ENCODE measurements around the gene CMSS1. TPM values are rescaled to one million over a fixed set of nuclear protein-coding genes. Genes with fewer than 3 reads are reported as not detected.

The CMSS1 gene
- total and polyA plus RNA-seq, 5 donors from 2014 or later = 20.5 to 34.0 (median 22.0) TPM

DNA sequence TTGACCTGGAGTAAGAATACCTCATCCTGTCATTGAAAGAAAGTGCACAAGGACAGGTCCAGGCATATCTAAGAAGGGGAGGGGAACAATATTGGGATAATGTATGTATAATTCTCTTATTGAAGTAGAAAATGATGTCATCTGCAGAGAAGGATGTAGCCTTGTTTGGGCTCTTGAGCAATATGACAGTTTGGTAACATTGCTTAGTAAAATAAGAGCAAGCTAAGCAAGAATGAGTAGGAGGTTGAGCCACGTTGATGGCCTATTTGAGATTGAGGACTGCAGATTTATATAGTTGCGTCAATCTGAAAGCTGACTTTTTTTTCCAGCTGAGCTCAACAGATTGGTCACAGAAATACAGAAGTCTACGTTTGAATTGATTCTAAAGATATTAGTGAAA is 151.5 kb downstream of the CMSS1 start:
- peaks cover 7 to 23% (median 19%) of the 10 kb centered on the region in 4 donors for H3K4me1 Mint-ChIP-seq
- Histone ChIP-seq H3K9me3 (ENCODE audit: control insufficient read depth in 2 of 2, low read length in 2 of 2) (no peaks in the 10 kb centered on the region), H3K4me3 (ENCODE audit: low read depth, low read length) (no peak overlapping the region), H3K27ac (ENCODE audit: insufficient read depth, low read length, poor library complexity, severe bottlenecking) (no peak overlapping the region), H3K4me1 (ENCODE audit: control insufficient read depth, insufficient read depth, low read length, poor library complexity, severe bottlenecking) (no peaks in the 10 kb centered on the region), H3K27me3 (ENCODE audit: control insufficient read depth, insufficient read depth, low read length) (no peaks in the 10 kb centered on the region), H3K36me3 (ENCODE audit: control insufficient read depth, insufficient read depth, low read length) (no peaks in the 10 kb centered on the region)
- H3K36me3 Mint-ChIP-seq = no peaks in the 10 kb centered on the region
- no peak overlapping the region for H3K4me3 Mint-ChIP-seq
- H3K27ac Mint-ChIP-seq = peak overlapping the region in 2 of 3 donors; percentile 2 to 9
- peaks cover 0 to 4% (median 0%) of the 10 kb centered on the region in 7 donors for H3K9me3 Mint-ChIP-seq
- H3K27me3 Mint-ChIP-seq = no peaks in the 10 kb centered on the region
- ATAC-seq (ENCODE audit: low read depth in 2 of 2) (no peak), DNase-seq (peak in 1 of 3 donors; percentile 2)

DNA sequence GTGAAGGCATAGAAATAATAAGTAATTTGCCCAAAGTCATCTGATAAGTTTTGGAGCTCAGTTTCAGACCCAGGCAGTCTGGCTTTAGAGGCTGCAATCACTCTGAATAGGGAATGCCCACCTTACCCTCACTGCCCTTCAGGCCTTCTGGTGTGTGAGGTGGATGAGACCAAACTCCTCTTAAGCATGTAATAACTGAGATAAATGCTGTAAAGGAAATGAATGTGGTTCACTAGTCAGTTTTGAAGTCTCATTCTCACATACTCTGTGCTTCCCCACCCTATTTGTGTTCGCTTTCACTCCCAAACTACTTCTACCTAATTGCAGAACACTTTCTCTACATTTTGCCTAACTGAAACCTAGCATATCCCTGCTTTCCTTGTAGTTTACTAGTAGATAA is 152.5 kb downstream of the CMSS1 start:
- no peak overlapping the region for H3K27ac ChIP-seq (ENCODE audit: insufficient read depth, low read length, poor library complexity, severe bottlenecking)
- H3K36me3 ChIP-seq (ENCODE audit: control insufficient read depth, insufficient read depth, low read length) = no peaks in the 10 kb centered on the region
- DNase-seq (peak in 1 of 3 donors; percentile 33), ATAC-seq (ENCODE audit: low read depth in 2 of 2) (no peak)
- Mint-ChIP-seq H3K9me3 (peaks cover 0 to 4% (median 0%) of the 10 kb centered on the region in 7 donors), H3K27ac (no peak overlapping the region), H3K36me3 (no peaks in the 10 kb centered on the region), H3K27me3 (no peaks in the 10 kb centered on the region), H3K4me3 (no peak overlapping the region), H3K4me1 (peaks cover 7 to 23% (median 19%) of the 10 kb centered on the region in 4 donors)
- H3K4me3 ChIP-seq (ENCODE audit: low read depth, low read length) = no peak overlapping the region
- H3K9me3 ChIP-seq (ENCODE audit: control insufficient read depth in 2 of 2, low read length in 2 of 2) = no peaks in the 10 kb centered on the region
- no peaks in the 10 kb centered on the region for H3K27me3 ChIP-seq (ENCODE audit: control insufficient read depth, insufficient read depth, low read length)
- H3K4me1 ChIP-seq (ENCODE audit: control insufficient read depth, insufficient read depth, low read length, poor library complexity, severe bottlenecking) = no peaks in the 10 kb centered on the region

DNA sequence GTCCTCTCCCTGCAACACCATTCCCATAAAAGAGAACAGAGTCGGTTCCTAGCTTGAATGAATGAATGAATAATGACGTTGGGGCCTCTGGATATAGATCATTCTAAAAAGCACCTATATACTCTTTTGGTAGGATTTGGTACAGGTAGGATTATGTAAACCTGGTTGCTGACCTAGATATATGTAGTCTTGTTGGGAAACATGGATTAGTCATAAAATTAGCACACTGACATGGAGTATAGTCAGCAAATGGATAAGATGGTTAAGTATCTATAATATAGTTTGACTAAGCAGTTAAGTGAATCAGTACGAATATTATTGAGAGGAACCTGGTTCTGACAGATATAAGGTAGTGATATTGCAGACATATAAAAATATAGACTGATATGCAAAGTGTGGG is 154.1 kb downstream of the CMSS1 start:
- Mint-ChIP-seq H3K9me3 (peaks cover 0 to 6% (median 0%) of the 10 kb centered on the region in 7 donors), H3K4me3 (no peak overlapping the region), H3K4me1 (peaks cover 7 to 23% (median 19%) of the 10 kb centered on the region in 4 donors), H3K36me3 (no peaks in the 10 kb centered on the region), H3K27me3 (no peaks in the 10 kb centered on the region), H3K27ac (no peak overlapping the region)
- no peaks in the 10 kb centered on the region for H3K27me3 ChIP-seq (ENCODE audit: control insufficient read depth, insufficient read depth, low read length)
- no peaks in the 10 kb centered on the region for H3K4me1 ChIP-seq (ENCODE audit: control insufficient read depth, insufficient read depth, low read length, poor library complexity, severe bottlenecking)
- ATAC-seq (ENCODE audit: low read depth in 2 of 2) (no peak), DNase-seq (no peak)
- no peaks in the 10 kb centered on the region for H3K9me3 ChIP-seq (ENCODE audit: control insufficient read depth in 2 of 2, low read length in 2 of 2)
- no peak overlapping the region for H3K4me3 ChIP-seq (ENCODE audit: low read depth, low read length)
- no peak overlapping the region for H3K27ac ChIP-seq (ENCODE audit: insufficient read depth, low read length, poor library complexity, severe bottlenecking)
- no peaks in the 10 kb centered on the region for H3K36me3 ChIP-seq (ENCODE audit: control insufficient read depth, insufficient read depth, low read length)

DNA sequence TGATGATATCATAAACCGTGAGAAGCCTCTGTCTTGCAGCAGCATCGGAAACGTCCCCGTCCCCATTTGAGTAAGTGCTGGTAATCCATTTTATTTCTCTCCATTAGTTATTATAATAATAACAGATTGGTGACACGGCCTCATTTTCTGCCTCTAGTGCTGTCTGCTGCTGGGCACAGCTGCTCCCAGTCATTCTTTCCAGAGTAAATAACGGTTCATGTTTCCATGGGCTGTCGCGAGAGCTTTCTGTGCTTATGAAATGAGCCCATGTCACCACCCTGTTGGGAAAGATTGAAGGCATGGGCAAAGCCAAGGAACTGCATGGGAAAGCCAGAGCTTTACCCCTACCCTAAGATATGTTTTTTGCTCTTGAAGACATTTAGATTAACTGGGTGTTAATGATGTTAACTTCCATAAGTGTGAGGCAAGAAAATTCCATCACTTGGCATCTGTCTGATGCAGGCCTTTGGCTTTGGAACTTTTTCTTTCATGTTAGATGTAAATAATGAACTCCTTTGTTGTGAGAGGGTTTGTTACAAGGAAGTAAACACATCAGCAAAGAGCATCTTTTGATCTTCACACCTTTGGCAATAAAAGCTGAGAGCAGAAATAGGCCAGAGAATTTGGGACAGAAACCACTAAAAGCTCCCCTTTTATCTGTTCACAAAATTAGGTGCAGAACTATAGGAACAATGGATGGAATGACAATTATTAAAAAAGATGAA is 154.9 kb downstream of the CMSS1 start:
- H3K4me1 ChIP-seq (ENCODE audit: control insufficient read depth, insufficient read depth, low read length, poor library complexity, severe bottlenecking) = no peaks in the 10 kb centered on the region
- Mint-ChIP-seq H3K9me3 (peaks cover 0 to 6% (median 0%) of the 10 kb centered on the region in 7 donors), H3K27me3 (no peaks in the 10 kb centered on the region), H3K4me3 (no peak overlapping the region), H3K4me1 (peaks cover 7 to 23% (median 19%) of the 10 kb centered on the region in 4 donors), H3K27ac (peak overlapping the region in 1 of 3 donors; percentile 16), H3K36me3 (peaks cover 4% of the 10 kb centered on the region)
- DNase-seq (no peak), ATAC-seq (ENCODE audit: low read depth in 2 of 2) (no peak)
- H3K9me3 ChIP-seq (ENCODE audit: control insufficient read depth in 2 of 2, low read length in 2 of 2) = no peaks in the 10 kb centered on the region
- H3K27ac ChIP-seq (ENCODE audit: insufficient read depth, low read length, poor library complexity, severe bottlenecking) = no peak overlapping the region
- no peaks in the 10 kb centered on the region for H3K36me3 ChIP-seq (ENCODE audit: control insufficient read depth, insufficient read depth, low read length)
- no peaks in the 10 kb centered on the region for H3K27me3 ChIP-seq (ENCODE audit: control insufficient read depth, insufficient read depth, low read length)
- H3K4me3 ChIP-seq (ENCODE audit: low read depth, low read length) = no peak overlapping the region

DNA sequence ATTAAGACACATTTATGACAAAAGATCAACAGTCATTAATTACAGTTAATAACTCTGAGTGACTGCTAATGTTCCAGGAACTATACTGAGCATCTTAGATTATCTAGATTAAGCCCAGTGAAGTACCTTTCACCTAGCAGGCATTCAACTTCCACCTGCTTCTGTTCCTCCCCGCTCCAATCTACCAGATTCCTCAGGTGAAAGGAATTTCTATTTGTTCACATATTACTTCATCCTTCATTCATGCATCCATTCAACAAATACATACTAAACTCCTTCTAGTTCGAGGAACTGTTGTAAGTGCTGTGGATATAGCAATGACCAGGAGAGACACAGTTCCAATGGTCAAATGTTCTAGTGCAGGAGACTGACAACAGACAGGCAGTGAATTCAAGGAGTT is 157.3 kb downstream of the CMSS1 start:
- Histone ChIP-seq H3K27me3 (ENCODE audit: control insufficient read depth, insufficient read depth, low read length) (no peaks in the 10 kb centered on the region), H3K27ac (ENCODE audit: insufficient read depth, low read length, poor library complexity, severe bottlenecking) (no peak overlapping the region), H3K4me3 (ENCODE audit: low read depth, low read length) (no peak overlapping the region), H3K36me3 (ENCODE audit: control insufficient read depth, insufficient read depth, low read length) (no peaks in the 10 kb centered on the region), H3K4me1 (ENCODE audit: control insufficient read depth, insufficient read depth, low read length, poor library complexity, severe bottlenecking) (no peaks in the 10 kb centered on the region), H3K9me3 (ENCODE audit: control insufficient read depth in 2 of 2, low read length in 2 of 2) (no peaks in the 10 kb centered on the region)
- H3K27me3 Mint-ChIP-seq = no peaks in the 10 kb centered on the region
- H3K4me3 Mint-ChIP-seq = no peak overlapping the region
- H3K27ac Mint-ChIP-seq = no peak overlapping the region
- peaks cover 4% of the 10 kb centered on the region for H3K36me3 Mint-ChIP-seq
- no peak for ATAC-seq (ENCODE audit: low read depth in 2 of 2)
- H3K4me1 Mint-ChIP-seq = peaks cover 0 to 13% (median 6%) of the 10 kb centered on the region in 4 donors
- peaks cover 0 to 4% (median 0%) of the 10 kb centered on the region in 7 donors for H3K9me3 Mint-ChIP-seq
- no peak for DNase-seq

DNA sequence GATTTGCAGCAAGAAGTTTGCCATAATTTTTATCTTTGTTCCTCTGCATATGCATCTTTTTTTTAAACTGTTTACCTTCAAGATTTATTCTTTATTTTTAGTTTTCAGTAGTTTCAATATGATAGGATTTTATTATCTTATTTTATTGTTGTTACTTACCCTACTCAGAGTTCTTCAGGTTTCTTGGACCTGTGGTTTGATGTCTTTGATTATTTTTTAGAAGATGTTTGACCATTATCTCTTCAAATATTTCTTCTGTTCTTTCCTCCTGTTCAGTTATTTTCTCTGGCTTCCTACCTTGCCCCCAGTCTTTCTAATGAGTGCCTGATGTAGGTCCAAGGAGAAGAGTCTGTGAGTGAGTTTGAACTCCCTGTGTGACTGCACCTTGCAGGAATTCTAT is 158.9 kb downstream of the CMSS1 start:
- Mint-ChIP-seq H3K4me3 (no peak overlapping the region), H3K27ac (no peak overlapping the region), H3K27me3 (no peaks in the 10 kb centered on the region), H3K4me1 (peaks cover 0 to 12% (median 1%) of the 10 kb centered on the region in 4 donors), H3K9me3 (peaks cover 0 to 4% (median 0%) of the 10 kb centered on the region in 7 donors), H3K36me3 (peaks cover 4% of the 10 kb centered on the region)
- H3K4me1 ChIP-seq (ENCODE audit: control insufficient read depth, insufficient read depth, low read length, poor library complexity, severe bottlenecking) = no peaks in the 10 kb centered on the region
- no peaks in the 10 kb centered on the region for H3K27me3 ChIP-seq (ENCODE audit: control insufficient read depth, insufficient read depth, low read length)
- H3K4me3 ChIP-seq (ENCODE audit: low read depth, low read length) = no peak overlapping the region
- DNase-seq (no peak), ATAC-seq (ENCODE audit: low read depth in 2 of 2) (no peak)
- H3K27ac ChIP-seq (ENCODE audit: insufficient read depth, low read length, poor library complexity, severe bottlenecking) = no peak overlapping the region
- H3K36me3 ChIP-seq (ENCODE audit: control insufficient read depth, insufficient read depth, low read length) = no peaks in the 10 kb centered on the region
- H3K9me3 ChIP-seq (ENCODE audit: control insufficient read depth in 2 of 2, low read length in 2 of 2) = no peaks in the 10 kb centered on the region

DNA sequence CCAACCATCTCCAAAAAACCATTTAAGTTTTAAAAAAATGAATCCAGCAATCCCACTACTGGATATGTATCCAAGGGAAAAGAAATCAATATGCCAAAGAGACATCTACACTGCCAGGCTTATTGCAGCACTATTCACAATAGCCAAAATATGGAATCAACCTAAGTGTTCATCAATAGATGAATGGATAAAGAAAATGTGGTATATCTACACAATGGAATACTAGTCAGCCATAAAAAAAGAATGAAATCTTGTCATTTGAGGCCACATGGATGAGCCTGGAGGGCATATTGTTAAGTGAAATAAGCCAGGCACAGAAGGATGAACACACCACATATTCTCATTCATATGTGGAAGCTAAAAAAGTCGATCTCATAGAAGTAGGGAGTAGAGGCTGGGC is 160.6 kb downstream of the CMSS1 start:
- no peaks in the 10 kb centered on the region for H3K27me3 ChIP-seq (ENCODE audit: control insufficient read depth, insufficient read depth, low read length)
- H3K36me3 Mint-ChIP-seq = peaks cover 4% of the 10 kb centered on the region
- H3K9me3 ChIP-seq (ENCODE audit: control insufficient read depth in 2 of 2, low read length in 2 of 2) = no peaks in the 10 kb centered on the region
- DNase-seq (no peak), ATAC-seq (ENCODE audit: low read depth in 2 of 2) (no peak)
- peaks cover 0 to 4% (median 0%) of the 10 kb centered on the region in 7 donors for H3K9me3 Mint-ChIP-seq
- peaks cover 0 to 7% (median 1%) of the 10 kb centered on the region in 4 donors for H3K4me1 Mint-ChIP-seq
- H3K36me3 ChIP-seq (ENCODE audit: control insufficient read depth, insufficient read depth, low read length) = no peaks in the 10 kb centered on the region
- no peak overlapping the region for H3K4me3 Mint-ChIP-seq
- no peak overlapping the region for H3K4me3 ChIP-seq (ENCODE audit: low read depth, low read length)
- H3K27ac ChIP-seq (ENCODE audit: insufficient read depth, low read length, poor library complexity, severe bottlenecking) = no peak overlapping the region
- H3K4me1 ChIP-seq (ENCODE audit: control insufficient read depth, insufficient read depth, low read length, poor library complexity, severe bottlenecking) = no peaks in the 10 kb centered on the region
- no peaks in the 10 kb centered on the region for H3K27me3 Mint-ChIP-seq
- H3K27ac Mint-ChIP-seq = no peak overlapping the region

DNA sequence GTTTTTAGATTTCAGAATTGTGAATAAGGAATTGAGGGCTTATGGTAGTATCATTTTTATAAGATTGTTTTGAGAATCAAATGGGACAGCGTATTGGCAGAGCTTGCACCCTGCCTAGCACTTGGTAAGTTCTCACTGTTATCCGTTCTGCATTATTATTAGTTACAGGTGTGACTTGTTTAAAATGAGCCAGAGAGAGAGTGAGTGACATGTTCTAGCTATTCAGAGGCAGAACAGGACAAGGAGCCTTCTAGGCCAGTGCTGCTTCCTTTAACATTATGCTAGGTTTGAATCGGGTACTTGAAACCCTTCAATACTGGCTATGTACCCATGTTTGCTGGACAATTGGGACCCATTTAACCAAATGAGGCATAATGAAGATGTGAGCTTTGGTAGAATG is 162.9 kb downstream of the CMSS1 start:
- Mint-ChIP-seq H3K4me1 (peaks cover 0 to 11% (median 1%) of the 10 kb centered on the region in 4 donors), H3K27me3 (no peaks in the 10 kb centered on the region), H3K4me3 (no peak overlapping the region), H3K36me3 (peaks cover 4% of the 10 kb centered on the region), H3K27ac (no peak overlapping the region), H3K9me3 (peaks cover 0 to 4% (median 0%) of the 10 kb centered on the region in 7 donors)
- no peak overlapping the region for H3K4me3 ChIP-seq (ENCODE audit: low read depth, low read length)
- no peaks in the 10 kb centered on the region for H3K4me1 ChIP-seq (ENCODE audit: control insufficient read depth, insufficient read depth, low read length, poor library complexity, severe bottlenecking)
- DNase-seq (no peak), ATAC-seq (ENCODE audit: low read depth in 2 of 2) (no peak)
- H3K36me3 ChIP-seq (ENCODE audit: control insufficient read depth, insufficient read depth, low read length) = no peaks in the 10 kb centered on the region
- no peak overlapping the region for H3K27ac ChIP-seq (ENCODE audit: insufficient read depth, low read length, poor library complexity, severe bottlenecking)
- H3K9me3 ChIP-seq (ENCODE audit: control insufficient read depth in 2 of 2, low read length in 2 of 2) = no peaks in the 10 kb centered on the region
- H3K27me3 ChIP-seq (ENCODE audit: control insufficient read depth, insufficient read depth, low read length) = no peaks in the 10 kb centered on the region

Measured in CD4-positive, CD25-positive, alpha-beta regulatory T cell (primary cell).